ENCODE data around the gene BPI.

The BPI gene

DNA sequence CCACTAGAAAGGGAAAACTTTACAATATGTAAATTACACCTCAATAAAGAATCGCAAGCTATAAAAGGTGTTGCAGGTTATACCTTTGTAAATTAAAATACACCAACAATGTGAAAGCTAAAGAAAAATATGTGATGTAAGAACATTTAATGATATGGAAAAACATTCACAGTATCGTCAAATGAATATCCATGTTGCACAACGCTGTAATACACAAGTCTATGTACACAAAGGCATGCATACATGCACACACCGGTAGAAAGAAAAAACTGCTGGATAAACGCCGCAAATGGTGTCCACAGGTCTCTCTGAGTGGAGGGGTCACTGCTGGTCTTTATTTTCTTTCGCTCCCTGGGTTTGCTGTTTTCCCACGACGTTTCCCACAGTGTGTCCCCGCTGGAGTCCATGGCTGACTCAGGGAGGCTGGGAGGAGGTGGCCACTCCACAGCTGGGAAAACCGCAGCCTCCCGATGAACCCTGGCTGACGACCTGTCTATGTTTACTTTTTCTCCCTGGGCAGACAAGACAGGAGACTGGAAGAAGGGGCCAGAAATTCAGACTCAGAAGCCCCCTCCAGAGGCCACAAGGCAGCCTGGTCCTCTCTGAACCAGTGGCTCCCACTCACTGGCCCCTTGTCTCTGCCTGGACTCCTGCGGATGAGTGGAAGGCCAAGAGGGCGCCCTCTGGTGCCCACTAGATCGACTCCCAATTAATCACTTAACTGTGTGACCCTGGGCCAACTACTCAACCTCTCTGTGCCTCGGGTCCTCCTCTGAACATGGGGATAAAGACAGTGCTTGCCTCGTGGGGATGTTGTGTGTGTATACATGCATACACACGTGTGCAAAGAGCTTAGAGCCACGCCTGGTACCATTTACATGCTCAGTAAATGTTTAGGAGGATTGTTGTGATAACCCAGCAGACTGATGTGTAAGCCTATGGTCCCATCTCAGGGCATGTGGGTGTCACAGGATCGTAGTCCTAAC lies 12.8 kb upstream of the BPI start:
- TF ChIP-seq ZFX (IDR thresholded peaks at IDR 0.05; ENCODE audit: borderline replicate concordance) = no peak
- TF ChIP-seq, protein P1, sequence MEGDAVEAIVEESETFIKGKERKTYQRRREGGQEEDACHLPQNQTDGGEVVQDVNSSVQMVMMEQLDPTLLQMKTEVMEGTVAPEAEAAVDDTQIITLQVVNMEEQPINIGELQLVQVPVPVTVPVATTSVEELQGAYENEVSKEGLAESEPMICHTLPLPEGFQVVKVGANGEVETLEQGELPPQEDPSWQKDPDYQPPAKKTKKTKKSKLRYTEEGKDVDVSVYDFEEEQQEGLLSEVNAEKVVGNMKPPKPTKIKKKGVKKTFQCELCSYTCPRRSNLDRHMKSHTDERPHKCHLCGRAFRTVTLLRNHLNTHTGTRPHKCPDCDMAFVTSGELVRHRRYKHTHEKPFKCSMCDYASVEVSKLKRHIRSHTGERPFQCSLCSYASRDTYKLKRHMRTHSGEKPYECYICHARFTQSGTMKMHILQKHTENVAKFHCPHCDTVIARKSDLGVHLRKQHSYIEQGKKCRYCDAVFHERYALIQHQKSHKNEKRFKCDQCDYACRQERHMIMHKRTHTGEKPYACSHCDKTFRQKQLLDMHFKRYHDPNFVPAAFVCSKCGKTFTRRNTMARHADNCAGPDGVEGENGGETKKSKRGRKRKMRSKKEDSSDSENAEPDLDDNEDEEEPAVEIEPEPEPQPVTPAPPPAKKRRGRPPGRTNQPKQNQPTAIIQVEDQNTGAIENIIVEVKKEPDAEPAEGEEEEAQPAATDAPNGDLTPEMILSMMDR (IDR thresholded peaks at IDR 0.05) = peak; percentile 81
- no peak overlapping the region for H3K27ac ChIP-seq

- no peak overlapping the region for H3K27ac ChIP-seq
- TF ChIP-seq ZFX (IDR thresholded peaks at IDR 0.05; ENCODE audit: borderline replicate concordance) = no peak
- TF ChIP-seq, protein P1 (IDR thresholded peaks at IDR 0.05) = no peak
Observed at GRCh38 chr20:38291966-38292365, 12.0 kb upstream of the BPI start.

DNA sequence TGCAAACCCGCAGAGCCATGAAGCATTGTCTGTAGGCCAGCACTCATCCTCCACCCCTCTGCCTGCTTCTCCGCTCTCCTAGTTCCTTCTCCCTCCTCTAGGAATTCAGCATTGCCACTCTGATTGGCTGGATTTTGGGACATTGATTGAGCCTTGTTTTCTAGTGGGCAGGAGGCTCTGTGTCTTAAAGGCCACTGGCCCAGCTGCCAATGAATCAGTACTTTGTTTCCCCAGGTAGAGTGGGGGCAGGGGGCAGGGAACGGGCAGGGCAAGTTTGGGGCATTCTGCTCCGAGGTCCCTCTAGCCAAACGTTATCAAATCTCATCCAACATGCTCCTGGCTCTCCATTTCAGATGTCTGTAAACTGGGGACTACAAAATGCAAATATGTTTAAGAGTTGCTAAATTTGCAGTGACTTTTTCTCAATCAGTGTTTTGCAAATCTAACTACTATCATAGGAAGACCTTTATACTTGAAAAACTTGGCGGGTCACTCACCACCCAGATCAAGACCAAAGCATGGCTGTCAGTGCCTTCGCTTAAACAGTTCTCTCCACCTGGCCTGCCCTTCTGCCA lies 10.4 kb upstream of the BPI start:
- TF ChIP-seq, protein P1 (IDR thresholded peaks at IDR 0.05) = no peak
- TF ChIP-seq ZFX (IDR thresholded peaks at IDR 0.05; ENCODE audit: borderline replicate concordance) = no peak
- no peak overlapping the region for H3K27ac ChIP-seq

- TF ChIP-seq ZFX (IDR thresholded peaks at IDR 0.05; ENCODE audit: borderline replicate concordance) = no peak
- TF ChIP-seq, protein P1 (IDR thresholded peaks at IDR 0.05) = no peak
Observed at GRCh38 chr20:38294076-38294591, 9.8 kb upstream of the BPI start.

GRCh38 chr20:38295811-38296210 lies 8.1 kb upstream of the BPI start:
- H3K27ac ChIP-seq = no peak overlapping the region
- TF ChIP-seq, protein P1 (IDR thresholded peaks at IDR 0.05) = no peak
- TF ChIP-seq ZFX (IDR thresholded peaks at IDR 0.05; ENCODE audit: borderline replicate concordance) = no peak

More at GRCh38 chr20:38294076-38294591, 9.8 kb upstream of the BPI start:
- H3K27ac ChIP-seq = no peak overlapping the region

- H3K27ac ChIP-seq = no peak overlapping the region
- no peak for TF ChIP-seq ZFX (IDR thresholded peaks at IDR 0.05; ENCODE audit: borderline replicate concordance)
- TF ChIP-seq, protein P1 (IDR thresholded peaks at IDR 0.05) = no peak
Observed at GRCh38 chr20:38296433-38296832, 7.5 kb upstream of the BPI start.

Measured in 22Rv1 (cell line).